HS-27A (cell line): ENCODE results near the gene ABHD13.
"Not testable (repeated sequence)": the region's sequence is repeated elsewhere in the genome, so short reads cannot be mapped to it uniquely, and the experiment has no call there.

Experiments used
- DNase-seq: peaks from one replicate; pipeline ENCODE4 v3.0.0-alpha.2; 2012; ENCODE audit warnings: low read depth, missing footprints

The ABHD13 gene

GRCh38 chr13:108218044-108218974, at the start of gene ABHD13:
Gene ABHD13 (plus strand): TSS chr13:108218392. CDS start chr13:108229219, 10,827 bp downstream.
- DNase-seq: peak; percentile 69

GRCh38 chr13:108168929-108169328, 49.3 kb upstream of the ABHD13 start:
- no peak for DNase-seq

- no peak for DNase-seq
Measured at GRCh38 chr13:108176685-108177274, 41.4 kb upstream of the ABHD13 start.

GRCh38 chr13:108178078-108178477, 40.1 kb upstream of the ABHD13 start:
- no peak for DNase-seq

GRCh38 chr13:108182652-108183051, 35.5 kb upstream of the ABHD13 start:
- no peak for DNase-seq

- no peak for DNase-seq
Measured at GRCh38 chr13:108185223-108185622, 33.0 kb upstream of the ABHD13 start.

- no peak for DNase-seq
Measured at GRCh38 chr13:108188260-108188659, 29.9 kb upstream of the ABHD13 start.

GRCh38 chr13:108190897-108191296, 27.3 kb upstream of the ABHD13 start:
- no peak for DNase-seq

GRCh38 chr13:108193806-108194205, 24.4 kb upstream of the ABHD13 start:
- DNase-seq: no peak

GRCh38 chr13:108194435-108194936, 23.7 kb upstream of the ABHD13 start:
- DNase-seq: no peak

GRCh38 chr13:108195146-108195545, 23.0 kb upstream of the ABHD13 start:
- no peak for DNase-seq

GRCh38 chr13:108195861-108196260, 22.3 kb upstream of the ABHD13 start:
- no peak for DNase-seq

GRCh38 chr13:108200781-108201398, 17.3 kb upstream of the ABHD13 start:
- DNase-seq: no peak

GRCh38 chr13:108210551-108210950, 7.6 kb upstream of the ABHD13 start:
- DNase-seq: no peak

GRCh38 chr13:108212886-108213285, 5.3 kb upstream of the ABHD13 start:
- DNase-seq: no peak

- no peak for DNase-seq
Measured at GRCh38 chr13:108213946-108214345, 4.2 kb upstream of the ABHD13 start.

- DNase-seq: no peak
Measured at GRCh38 chr13:108214441-108215271, 3.5 kb upstream of the ABHD13 start.

GRCh38 chr13:108215436-108215835, 2.8 kb upstream of the ABHD13 start, which contains the start of gene LIG4:
Gene LIG4 (minus strand): TSS chr13:108215536. CDS start chr13:108211268, 4,268 bp downstream.
- DNase-seq: peak; percentile 51

- DNase-seq: not testable (repeated sequence)
Measured at GRCh38 chr13:108217307-108218043, 717 bp upstream of the ABHD13 start.

GRCh38 chr13:108220041-108220440, 1.8 kb downstream of the ABHD13 start:
- no peak for DNase-seq
